ENCODE results near the gene SCNN1B.

DNA sequence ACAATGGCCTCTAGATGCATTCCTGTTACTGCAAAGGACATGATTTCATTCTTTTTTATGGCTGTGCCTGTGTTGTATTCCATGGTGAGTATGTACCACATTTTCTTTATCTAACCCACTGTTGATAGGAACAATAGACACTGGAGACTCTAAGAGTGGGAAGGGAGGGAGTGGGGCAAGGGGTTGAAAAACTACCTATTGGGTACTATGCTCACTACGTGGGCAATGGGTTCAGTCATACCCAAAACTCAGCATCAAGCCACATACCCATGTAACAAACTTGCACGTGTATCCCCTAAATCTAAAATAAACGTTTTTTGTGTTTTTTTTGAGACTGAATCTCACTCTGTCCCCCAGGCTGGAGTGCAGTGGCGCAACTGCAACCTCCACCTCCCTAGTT, 47.1 kb upstream of the SCNN1B start:
- TF ChIP-seq, protein P1, sequence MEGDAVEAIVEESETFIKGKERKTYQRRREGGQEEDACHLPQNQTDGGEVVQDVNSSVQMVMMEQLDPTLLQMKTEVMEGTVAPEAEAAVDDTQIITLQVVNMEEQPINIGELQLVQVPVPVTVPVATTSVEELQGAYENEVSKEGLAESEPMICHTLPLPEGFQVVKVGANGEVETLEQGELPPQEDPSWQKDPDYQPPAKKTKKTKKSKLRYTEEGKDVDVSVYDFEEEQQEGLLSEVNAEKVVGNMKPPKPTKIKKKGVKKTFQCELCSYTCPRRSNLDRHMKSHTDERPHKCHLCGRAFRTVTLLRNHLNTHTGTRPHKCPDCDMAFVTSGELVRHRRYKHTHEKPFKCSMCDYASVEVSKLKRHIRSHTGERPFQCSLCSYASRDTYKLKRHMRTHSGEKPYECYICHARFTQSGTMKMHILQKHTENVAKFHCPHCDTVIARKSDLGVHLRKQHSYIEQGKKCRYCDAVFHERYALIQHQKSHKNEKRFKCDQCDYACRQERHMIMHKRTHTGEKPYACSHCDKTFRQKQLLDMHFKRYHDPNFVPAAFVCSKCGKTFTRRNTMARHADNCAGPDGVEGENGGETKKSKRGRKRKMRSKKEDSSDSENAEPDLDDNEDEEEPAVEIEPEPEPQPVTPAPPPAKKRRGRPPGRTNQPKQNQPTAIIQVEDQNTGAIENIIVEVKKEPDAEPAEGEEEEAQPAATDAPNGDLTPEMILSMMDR (conservative IDR thresholded peaks at IDR 0.05 in 1 of 2, IDR thresholded peaks at IDR 0.05 in 1 of 2; ENCODE audit: extremely low read depth in 1 of 2, insufficient read depth in 1 of 2, low read depth in 1 of 2, low read length in 2 of 2), result no peak
- TF ChIP-seq EZH2 (IDR thresholded peaks at IDR 0.05; ENCODE audit: borderline replicate concordance, low read length), result no peak
